Activated T-cell treated with anti-CD3 and anti-CD28 coated beads, Interleukin-2, amount 50 U/mL, for 4 hours (primary cell): ENCODE measurements around the gene IKZF3. TPM values are rescaled to one million over a fixed set of nuclear protein-coding genes. Genes with fewer than 3 reads are reported as not detected.
"Not testable (repeated sequence)": the region's sequence is repeated elsewhere in the genome, so short reads cannot be mapped to it uniquely, and the experiment has no call there.

Experiments
- ATAC-seq, 2 donors: fragments of 200-7000 bp; cut with Tn5 transposase; one replicate each; pipeline ENCODE4 v1.10.0; 2021
- DNase-seq: peaks from one replicate; pipeline ENCODE4 v3.0.0-alpha.2; 2020
- H3K27me3 Mint-ChIP-seq: one replicate; pipeline ENCODE4 v1.8.0; 2021; ENCODE audit warnings: low read depth, mixed read lengths
- H3K36me3 Mint-ChIP-seq: one replicate; pipeline ENCODE4 v1.8.0; 2022; ENCODE audit warnings: mixed read lengths; ENCODE audit not compliant: insufficient read depth
- H3K4me1 Mint-ChIP-seq: one replicate; pipeline ENCODE4 v1.8.0; 2021; ENCODE audit warnings: low read depth, mixed read lengths
- H3K4me3 Mint-ChIP-seq: one replicate; pipeline ENCODE4 v1.8.0; 2021; ENCODE audit warnings: mild to moderate bottlenecking, moderate library complexity, mixed read lengths
- H3K9me3 Mint-ChIP-seq: one replicate; pipeline ENCODE4 v1.8.0; 2021; ENCODE audit warnings: mixed read lengths
- total RNA-seq, 3 donors: library from RNA; stranded (reverse); gene quantifications; one replicate each; pipeline ENCODE4 v1.2.1, GENCODE V29; 2021

IKZF3 gene
- total RNA-seq, 3 donors from 2014 or later, result 82.3 to 106 (median 91.6) TPM

GRCh38 chr17:39769974-39770587, 94.0 kb downstream of the IKZF3 start:
- Mint-ChIP-seq H3K4me1 (peaks cover 98% of the 10 kb centered on the region), H3K27me3 (no peaks in the 10 kb centered on the region), H3K36me3 (peaks cover 66% of the 10 kb centered on the region), H3K4me3 (peak overlapping the region; percentile 42), H3K9me3 (no peaks in the 10 kb centered on the region)
- ATAC-seq, result peak; percentile 79 to 81
- DNase-seq, result peak; percentile 56

DNA sequence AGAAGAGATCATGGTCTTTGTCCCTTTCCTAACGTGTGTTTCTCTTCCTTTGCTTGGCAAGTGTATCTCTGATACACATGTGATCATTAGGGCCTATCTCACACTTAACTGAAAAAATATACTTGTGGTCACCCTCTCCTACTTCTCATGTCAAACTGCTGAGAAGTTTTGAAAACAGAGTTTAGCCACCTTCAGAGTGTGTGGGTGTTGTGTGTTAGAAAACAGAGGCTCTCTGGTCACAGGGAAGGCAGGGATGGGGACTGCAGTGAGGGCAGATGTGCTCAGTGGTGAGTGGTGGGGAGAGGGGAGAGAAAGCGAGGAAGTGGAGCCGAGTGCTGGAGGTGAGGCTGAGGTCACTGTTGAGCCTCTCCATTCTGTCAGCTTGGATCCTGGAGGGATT, 97.0 kb downstream of the IKZF3 start:
- Mint-ChIP-seq H3K4me3 (peak overlapping the region; percentile 20), H3K36me3 (peaks cover 67% of the 10 kb centered on the region), H3K4me1 (peaks cover 88% of the 10 kb centered on the region)

GRCh38 chr17:39765766-39766165, 98.3 kb downstream of the IKZF3 start:
- H3K36me3 Mint-ChIP-seq, result peaks cover 59% of the 10 kb centered on the region
- no peaks in the 10 kb centered on the region for H3K9me3 Mint-ChIP-seq
- H3K27me3 Mint-ChIP-seq, result no peaks in the 10 kb centered on the region
- peaks cover 82% of the 10 kb centered on the region for H3K4me1 Mint-ChIP-seq
- H3K4me3 Mint-ChIP-seq, result no peak overlapping the region
- ATAC-seq, result no peak
- DNase-seq, result no peak

More for the DNA sequence above, 97.0 kb downstream of the IKZF3 start:
- Mint-ChIP-seq H3K9me3 (no peaks in the 10 kb centered on the region), H3K27me3 (no peaks in the 10 kb centered on the region)
- ATAC-seq (no peak), DNase-seq (no peak)

GRCh38 chr17:39765175-39765574, 98.9 kb downstream of the IKZF3 start:
- DNase-seq, result no peak
- H3K4me3 Mint-ChIP-seq, result no peak overlapping the region
- peaks cover 78% of the 10 kb centered on the region for H3K4me1 Mint-ChIP-seq
- no peak for ATAC-seq
- H3K9me3 Mint-ChIP-seq, result no peaks in the 10 kb centered on the region
- H3K36me3 Mint-ChIP-seq, result peaks cover 59% of the 10 kb centered on the region
- no peaks in the 10 kb centered on the region for H3K27me3 Mint-ChIP-seq

- ATAC-seq, H3K9me3 Mint-ChIP-seq, DNase-seq, H3K4me3 Mint-ChIP-seq, H3K27me3 Mint-ChIP-seq: not testable (repeated sequence)
- Mint-ChIP-seq H3K4me1 (peaks cover 77% of the 10 kb centered on the region), H3K36me3 (peaks cover 58% of the 10 kb centered on the region)
Observed at GRCh38 chr17:39764171-39764570, 99.9 kb downstream of the IKZF3 start.

DNA sequence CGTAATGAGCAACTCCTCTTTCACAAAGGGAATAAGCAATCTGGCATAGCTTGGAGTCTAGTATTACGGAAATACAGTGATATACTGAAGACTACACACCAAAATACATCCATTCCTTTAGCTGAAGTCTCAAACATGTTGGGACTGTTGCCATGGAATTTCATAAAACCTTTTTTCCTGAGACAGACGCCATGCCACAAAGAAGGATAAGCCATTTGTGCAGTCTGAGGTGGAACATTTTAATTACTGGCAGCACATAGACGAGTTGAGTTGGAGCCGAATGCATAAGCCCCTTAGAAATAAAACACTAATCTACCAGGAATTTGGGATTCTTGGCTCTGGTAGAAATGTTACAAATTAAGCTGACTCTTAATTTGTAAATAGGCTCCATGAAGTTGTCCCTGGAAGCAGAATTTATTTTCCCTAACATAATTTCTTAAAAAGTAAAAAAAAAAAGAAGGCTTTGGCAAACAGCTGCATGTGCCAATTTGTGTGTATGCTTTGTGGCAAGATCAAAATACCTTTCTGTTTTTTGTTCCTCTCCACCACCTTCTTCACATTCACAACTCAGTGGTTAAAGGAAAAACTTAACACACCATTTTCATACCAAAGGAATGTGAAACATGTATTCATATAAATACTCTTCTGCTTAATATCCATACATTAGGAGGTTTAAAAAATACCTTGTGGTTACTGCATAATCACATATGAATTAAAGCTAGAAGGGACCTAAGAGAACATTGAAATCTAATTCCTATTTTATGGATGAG, 100.9 kb downstream of the IKZF3 start:
- Mint-ChIP-seq H3K4me3 (no peak overlapping the region), H3K27me3 (no peaks in the 10 kb centered on the region), H3K36me3 (peaks cover 55% of the 10 kb centered on the region), H3K4me1 (peaks cover 77% of the 10 kb centered on the region), H3K9me3 (no peaks in the 10 kb centered on the region)
- ATAC-seq (no peak), DNase-seq (no peak)

- no peak overlapping the region for H3K4me3 Mint-ChIP-seq
- DNase-seq (no peak), ATAC-seq (peak in 1 of 2 donors; percentile 17)
- peaks cover 77% of the 10 kb centered on the region for H3K4me1 Mint-ChIP-seq
- H3K27me3 Mint-ChIP-seq, result no peaks in the 10 kb centered on the region
- no peaks in the 10 kb centered on the region for H3K9me3 Mint-ChIP-seq
- peaks cover 46% of the 10 kb centered on the region for H3K36me3 Mint-ChIP-seq
Observed at GRCh38 chr17:39761861-39762496, 102.1 kb downstream of the IKZF3 start.

DNA sequence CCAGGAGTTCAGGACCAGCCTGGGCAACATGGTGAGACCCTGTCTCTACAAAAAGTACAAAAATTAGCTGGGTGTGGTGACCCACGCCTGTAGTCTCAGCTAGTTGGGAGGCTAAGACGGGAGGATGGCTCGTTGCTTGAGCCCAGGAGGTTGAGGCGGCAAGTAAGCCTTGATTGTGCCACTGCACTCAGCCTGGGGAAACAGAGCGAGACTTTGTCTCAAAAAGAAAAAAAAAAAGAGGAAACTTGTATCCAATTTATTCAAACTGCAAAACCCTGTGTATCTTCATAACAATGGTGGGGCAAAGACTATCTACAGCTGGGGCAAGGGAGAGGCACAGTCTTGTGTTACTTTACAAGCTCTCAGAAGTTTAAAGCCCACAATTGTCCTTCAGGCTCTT, 104.9 kb downstream of the IKZF3 start:
- Mint-ChIP-seq H3K4me1 (peaks cover 74% of the 10 kb centered on the region), H3K9me3 (no peaks in the 10 kb centered on the region), H3K36me3 (peaks cover 22% of the 10 kb centered on the region), H3K27me3 (no peaks in the 10 kb centered on the region), H3K4me3 (no peak overlapping the region)
- no peak for ATAC-seq
- no peak for DNase-seq

DNA sequence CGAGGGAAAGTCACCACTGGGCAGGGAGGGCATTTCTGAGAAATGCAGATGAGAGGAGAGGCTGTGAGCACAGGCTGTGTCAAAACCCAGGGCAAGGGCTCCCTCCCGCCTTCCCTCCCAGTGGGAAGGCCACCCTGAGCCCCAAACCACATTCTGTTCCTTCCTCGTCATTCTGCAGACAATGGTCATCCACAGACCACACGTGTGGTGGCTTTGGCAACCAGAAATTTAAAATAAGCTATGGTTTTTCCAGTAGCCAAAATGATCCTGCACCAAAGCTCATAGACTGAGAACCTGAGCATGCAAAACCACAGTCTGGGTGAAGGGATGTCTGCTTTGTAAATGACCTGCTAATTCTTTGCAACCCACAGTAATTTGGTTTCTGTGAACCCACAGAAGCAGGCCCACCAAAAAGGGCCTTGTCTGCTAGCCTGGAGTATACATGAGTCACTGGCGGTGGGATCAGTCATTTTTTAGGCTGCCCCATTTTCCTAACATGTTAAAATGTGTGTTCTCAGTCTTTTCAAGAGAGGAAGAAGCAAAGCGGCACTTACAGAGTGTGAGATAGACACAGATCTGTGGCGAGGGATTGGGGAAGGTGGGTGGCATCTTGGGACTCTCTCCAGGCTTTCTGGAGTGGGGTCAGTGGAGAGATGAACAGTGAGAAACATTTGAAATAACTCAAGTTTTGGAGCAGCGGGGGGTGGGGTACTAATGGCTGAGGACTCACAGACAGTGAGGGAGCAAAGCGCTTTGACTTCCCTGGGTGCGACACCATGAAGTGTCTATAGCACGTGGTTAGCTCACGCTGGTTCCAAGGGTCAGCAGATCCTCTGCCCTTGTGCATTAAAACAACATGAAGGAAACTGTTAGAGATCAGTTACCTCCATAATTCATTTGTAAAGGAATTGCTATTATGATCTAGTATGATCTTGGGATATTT, 105.9 kb downstream of the IKZF3 start:
- peak; percentile 23 to 27 for ATAC-seq

DNA sequence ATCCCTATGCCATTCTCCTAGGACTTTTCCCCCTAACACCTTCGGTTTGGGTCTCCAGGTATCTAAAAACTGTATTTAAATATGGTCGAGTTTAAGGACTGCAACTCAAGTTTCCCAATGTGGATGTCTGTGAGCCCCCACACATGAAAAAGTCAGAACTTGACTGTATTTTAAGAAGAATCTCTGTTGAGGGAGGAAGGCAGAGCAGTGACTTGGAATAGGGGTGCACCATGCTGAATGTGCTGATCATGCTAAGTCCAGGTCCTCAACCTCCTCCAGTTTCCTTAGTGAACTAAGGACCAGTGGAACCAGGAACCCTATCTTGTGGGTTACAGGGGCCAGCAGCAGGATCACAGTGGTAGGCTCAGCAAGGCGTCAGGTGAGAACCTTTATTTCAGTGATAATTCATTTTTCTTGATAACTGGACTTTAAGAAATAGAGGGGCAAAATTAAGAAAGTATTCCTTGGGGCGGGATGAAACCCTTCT, 106.9 kb downstream of the IKZF3 start:
- peaks cover 11% of the 10 kb centered on the region for H3K36me3 Mint-ChIP-seq
- no peaks in the 10 kb centered on the region for H3K9me3 Mint-ChIP-seq
- H3K4me1 Mint-ChIP-seq, result peaks cover 73% of the 10 kb centered on the region
- H3K27me3 Mint-ChIP-seq, result no peaks in the 10 kb centered on the region
- ATAC-seq (no peak), DNase-seq (no peak)
- no peak overlapping the region for H3K4me3 Mint-ChIP-seq

More for the DNA sequence above, 105.9 kb downstream of the IKZF3 start:
- Mint-ChIP-seq H3K36me3 (peaks cover 19% of the 10 kb centered on the region), H3K4me1 (peaks cover 75% of the 10 kb centered on the region), H3K27me3 (no peaks in the 10 kb centered on the region), H3K9me3 (no peaks in the 10 kb centered on the region), H3K4me3 (peak overlapping the region; percentile 32)
- DNase-seq, result peak; percentile 50

- Mint-ChIP-seq H3K36me3 (peaks cover 10% of the 10 kb centered on the region), H3K4me3 (peak overlapping the region; percentile 45), H3K27me3 (no peaks in the 10 kb centered on the region), H3K9me3 (no peaks in the 10 kb centered on the region), H3K4me1 (peaks cover 75% of the 10 kb centered on the region)
- ATAC-seq (no peak), DNase-seq (no peak)
Observed at GRCh38 chr17:39756380-39757079, 107.6 kb downstream of the IKZF3 start.

DNA sequence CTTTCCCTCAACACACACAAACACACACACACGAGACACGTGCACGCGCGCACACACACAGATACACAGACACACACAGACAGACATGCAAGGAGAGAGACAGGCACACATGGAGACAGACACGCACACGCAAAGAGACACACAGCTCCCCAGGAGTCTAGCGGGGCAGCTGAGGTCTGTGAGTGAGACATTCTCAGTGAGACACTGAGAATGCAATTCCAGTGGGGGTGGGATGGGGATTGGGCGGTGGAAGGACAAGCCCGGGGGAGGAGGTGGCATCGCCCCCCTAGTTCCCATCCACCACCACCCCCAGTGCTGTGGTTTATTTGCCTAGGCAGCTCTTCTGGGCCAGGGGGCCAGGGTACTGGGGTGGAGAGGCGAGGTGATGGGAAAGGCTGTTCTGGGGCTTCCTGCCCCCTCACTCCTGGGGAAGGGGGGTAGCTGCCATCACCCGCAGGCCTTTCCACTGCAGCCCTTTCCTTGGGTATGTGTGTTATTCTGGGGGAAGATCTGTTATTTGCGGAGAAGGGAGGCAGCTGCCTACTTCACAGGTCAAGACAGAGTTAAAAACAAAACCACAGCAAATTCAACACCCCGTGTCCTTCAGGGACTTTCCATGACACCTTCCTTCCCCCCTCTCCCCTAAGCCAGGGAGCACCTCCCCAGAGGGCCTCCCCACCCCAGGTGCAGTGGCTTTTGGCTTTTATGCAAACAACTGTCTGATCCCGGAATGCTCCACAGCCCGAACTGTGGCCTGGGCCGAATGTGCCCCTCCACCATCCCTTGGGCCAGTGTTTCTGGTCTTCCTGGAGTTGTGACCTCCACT, 108.3 kb downstream of the IKZF3 start:
- Mint-ChIP-seq H3K4me3 (peak overlapping the region; percentile 45), H3K4me1 (peaks cover 70% of the 10 kb centered on the region), H3K27me3 (no peaks in the 10 kb centered on the region), H3K9me3 (no peaks in the 10 kb centered on the region), H3K36me3 (peaks cover 5% of the 10 kb centered on the region)
- DNase-seq (peak; percentile 48), ATAC-seq (peak in 1 of 2 donors; percentile 0)
